IPS-18a (cell line): Measurements from ENCODE around the gene ARL4C.

Experiments used
- H3K27ac ChIP-seq: one replicate; pipeline ENCODE4 v1.5.1; 2013; ENCODE audit warnings: low read length
- H3K27me3 ChIP-seq: one replicate; pipeline ENCODE4 v1.6.1; 2013; ENCODE audit warnings: mild to moderate bottlenecking, low read length; ENCODE audit not compliant: control insufficient read depth, insufficient read depth
- H3K36me3 ChIP-seq: one replicate; pipeline ENCODE4 v1.6.1; 2013; ENCODE audit warnings: low read depth, low read length; ENCODE audit not compliant: control insufficient read depth
- H3K4me1 ChIP-seq: one replicate; pipeline ENCODE4 v1.6.1; 2013; ENCODE audit warnings: low read depth, low read length; ENCODE audit not compliant: control insufficient read depth
- H3K4me3 ChIP-seq: one replicate; pipeline ENCODE4 v1.5.1; 2013; ENCODE audit warnings: low read length
- H3K9ac ChIP-seq: one replicate; pipeline ENCODE4 v1.6.1; 2013; ENCODE audit warnings: mild to moderate bottlenecking, low read length, moderate library complexity
- H3K9me3 ChIP-seq: one replicate; pipeline ENCODE4 v1.6.1; 2013; ENCODE audit warnings: low read depth, low read length; ENCODE audit not compliant: control insufficient read depth

Gene ARL4C

GRCh38 chr2:234451852-234452625 lies 44.8 kb downstream of the ARL4C start:
- no peak overlapping the region for H3K4me3 ChIP-seq
- H3K27me3 ChIP-seq, result no peaks in the 10 kb centered on the region
- H3K9ac ChIP-seq, result no peak overlapping the region
- H3K27ac ChIP-seq, result no peak overlapping the region
- peaks cover 29% of the 10 kb centered on the region for H3K4me1 ChIP-seq
- H3K9me3 ChIP-seq, result no peaks in the 10 kb centered on the region
- no peaks in the 10 kb centered on the region for H3K36me3 ChIP-seq

- no peak overlapping the region for H3K27ac ChIP-seq
- H3K4me3 ChIP-seq, result no peak overlapping the region
- no peaks in the 10 kb centered on the region for H3K36me3 ChIP-seq
- H3K9ac ChIP-seq, result no peak overlapping the region
- no peaks in the 10 kb centered on the region for H3K9me3 ChIP-seq
- no peaks in the 10 kb centered on the region for H3K27me3 ChIP-seq
- peaks cover 29% of the 10 kb centered on the region for H3K4me1 ChIP-seq
These were observed 45.6 kb downstream of the ARL4C start for GRCh38 chr2:234451242-234451641.

DNA sequence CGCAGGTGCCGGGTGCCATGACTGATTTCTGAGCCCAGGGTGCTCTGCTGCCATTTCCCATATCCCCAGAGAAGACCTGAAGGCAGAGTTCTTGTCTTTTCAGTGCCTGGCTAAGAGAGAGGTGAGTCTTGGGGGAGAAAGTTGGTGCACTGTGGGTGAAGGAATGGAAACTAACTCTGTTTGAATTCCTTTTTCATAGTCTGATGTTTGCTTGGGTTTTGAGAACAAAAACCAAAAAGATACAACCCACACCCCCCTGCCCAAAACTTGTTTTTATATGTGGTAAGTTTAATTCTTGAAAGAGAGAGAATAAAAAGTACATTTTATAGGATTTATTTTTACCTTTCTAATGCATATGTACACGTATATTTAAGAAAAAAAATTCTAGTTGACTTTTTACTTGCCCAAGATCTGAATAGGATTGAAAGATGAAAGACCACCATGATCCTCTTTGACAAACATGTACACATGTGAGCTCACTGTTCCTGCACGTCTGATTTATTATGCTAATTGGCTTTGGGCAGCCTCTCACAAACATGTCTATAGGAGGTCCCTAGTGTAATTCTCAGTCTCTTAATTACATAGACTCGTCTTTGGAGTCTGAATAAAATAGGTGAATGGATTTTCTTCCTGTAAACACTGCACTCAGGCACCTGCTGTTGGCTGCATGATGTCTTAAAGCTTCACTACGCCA lies 46.3 kb downstream of the ARL4C start:
- Histone ChIP-seq H3K4me3 (no peak overlapping the region), H3K9ac (no peak overlapping the region), H3K27ac (no peak overlapping the region), H3K9me3 (no peaks in the 10 kb centered on the region), H3K27me3 (no peaks in the 10 kb centered on the region), H3K36me3 (no peaks in the 10 kb centered on the region), H3K4me1 (peaks cover 29% of the 10 kb centered on the region)

DNA sequence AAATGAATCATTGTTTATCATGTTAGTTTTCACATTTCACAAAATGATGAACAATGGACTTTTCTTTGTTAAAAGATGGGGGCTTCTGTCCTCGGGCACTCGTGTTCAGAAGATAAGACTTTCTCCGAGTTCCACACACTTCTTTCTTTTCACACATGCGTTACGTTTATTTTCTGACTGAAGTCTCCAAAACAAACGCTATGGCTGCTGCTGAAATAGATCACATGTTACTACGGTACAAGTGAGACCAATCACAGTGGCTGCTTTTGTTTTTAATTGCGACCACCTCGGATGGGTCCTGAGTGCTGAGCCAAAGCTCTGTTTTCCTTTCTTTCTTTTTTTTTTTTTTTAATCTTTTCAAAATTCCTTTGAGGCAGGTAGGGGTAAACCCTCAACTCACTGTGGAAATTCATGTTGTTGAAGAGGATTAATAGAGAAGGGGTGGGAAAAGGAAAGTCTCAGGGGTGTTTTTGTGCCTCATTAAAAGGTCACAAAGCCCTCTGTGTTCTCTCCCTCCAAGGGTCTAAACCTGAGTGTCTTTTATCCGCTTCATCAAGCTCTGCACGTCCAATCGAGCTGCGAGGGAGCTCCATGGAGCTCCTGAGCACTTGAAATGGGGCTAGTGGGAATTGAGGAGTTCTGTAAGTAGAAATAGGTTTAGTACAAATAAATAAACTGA lies 48.2 kb downstream of the ARL4C start:
- no peaks in the 10 kb centered on the region for H3K27me3 ChIP-seq
- no peaks in the 10 kb centered on the region for H3K36me3 ChIP-seq
- no peak overlapping the region for H3K27ac ChIP-seq
- peaks cover 29% of the 10 kb centered on the region for H3K4me1 ChIP-seq
- peak overlapping the region; percentile 42 for H3K9ac ChIP-seq
- H3K9me3 ChIP-seq, result no peaks in the 10 kb centered on the region
- peak overlapping the region; percentile 22 for H3K4me3 ChIP-seq

DNA sequence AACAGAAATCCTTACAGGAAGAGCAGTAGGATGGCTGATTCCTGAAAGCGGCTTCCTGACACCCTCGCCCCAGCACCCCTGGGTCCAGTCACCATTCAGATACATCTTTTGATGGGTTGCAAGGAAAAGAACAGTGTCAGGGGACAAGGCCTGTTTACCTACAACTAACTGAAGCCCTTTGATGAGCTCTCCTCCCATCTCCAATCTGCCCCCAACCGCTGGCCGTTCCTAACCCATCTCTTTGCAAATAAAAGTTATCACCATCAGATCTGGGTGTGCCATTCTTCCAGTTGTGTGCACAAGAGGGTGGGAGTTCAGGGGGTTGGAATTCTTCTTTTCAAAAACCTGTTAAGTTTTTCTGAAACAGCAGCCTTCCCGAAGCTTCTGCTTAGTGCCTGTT lies 48.9 kb downstream of the ARL4C start:
- Histone ChIP-seq H3K36me3 (no peaks in the 10 kb centered on the region), H3K27me3 (no peaks in the 10 kb centered on the region), H3K4me3 (no peak overlapping the region), H3K27ac (no peak overlapping the region), H3K9ac (no peak overlapping the region), H3K9me3 (no peaks in the 10 kb centered on the region), H3K4me1 (peaks cover 29% of the 10 kb centered on the region)

- Histone ChIP-seq H3K27ac (no peak overlapping the region), H3K9me3 (no peaks in the 10 kb centered on the region), H3K36me3 (no peaks in the 10 kb centered on the region), H3K9ac (no peak overlapping the region), H3K4me3 (no peak overlapping the region), H3K4me1 (peaks cover 29% of the 10 kb centered on the region), H3K27me3 (no peaks in the 10 kb centered on the region)
These were observed 49.7 kb downstream of the ARL4C start for GRCh38 chr2:234447189-234447588.

- H3K4me1 ChIP-seq, result peaks cover 29% of the 10 kb centered on the region
- H3K9ac ChIP-seq, result no peak overlapping the region
- no peak overlapping the region for H3K4me3 ChIP-seq
- no peaks in the 10 kb centered on the region for H3K36me3 ChIP-seq
- H3K9me3 ChIP-seq, result no peaks in the 10 kb centered on the region
- H3K27me3 ChIP-seq, result no peaks in the 10 kb centered on the region
- no peak overlapping the region for H3K27ac ChIP-seq
These were observed 50.3 kb downstream of the ARL4C start for GRCh38 chr2:234446404-234447076.

GRCh38 chr2:234444893-234445292 lies 52.0 kb downstream of the ARL4C start:
- Histone ChIP-seq H3K4me1 (peaks cover 23% of the 10 kb centered on the region), H3K4me3 (no peak overlapping the region), H3K27me3 (no peaks in the 10 kb centered on the region), H3K27ac (no peak overlapping the region), H3K9me3 (no peaks in the 10 kb centered on the region), H3K9ac (no peak overlapping the region), H3K36me3 (no peaks in the 10 kb centered on the region)

GRCh38 chr2:234444242-234444730 lies 52.6 kb downstream of the ARL4C start:
- H3K4me1 ChIP-seq, result peaks cover 21% of the 10 kb centered on the region
- H3K4me3 ChIP-seq, result no peak overlapping the region
- no peak overlapping the region for H3K27ac ChIP-seq
- no peaks in the 10 kb centered on the region for H3K9me3 ChIP-seq
- H3K27me3 ChIP-seq, result no peaks in the 10 kb centered on the region
- no peaks in the 10 kb centered on the region for H3K36me3 ChIP-seq
- H3K9ac ChIP-seq, result no peak overlapping the region
